Activated effector memory CD4-positive, alpha-beta T cell treated with anti-CD3 and anti-CD28 coated beads, Interleukin-2, amount 50 U/mL, for 16 hours (primary cell): ENCODE data around the gene SOD2.
A peak's percentile ranks its signal among the peaks of the same experiment; 100 is the strongest.
"Not testable (repeated sequence)": the region's sequence is repeated elsewhere in the genome, so short reads cannot be mapped to it uniquely, and the experiment has no call there.

Experiments
- DNase-seq: peaks from one replicate; pipeline ENCODE4 v3.0.0-alpha.2; 2020

Gene SOD2

DNA sequence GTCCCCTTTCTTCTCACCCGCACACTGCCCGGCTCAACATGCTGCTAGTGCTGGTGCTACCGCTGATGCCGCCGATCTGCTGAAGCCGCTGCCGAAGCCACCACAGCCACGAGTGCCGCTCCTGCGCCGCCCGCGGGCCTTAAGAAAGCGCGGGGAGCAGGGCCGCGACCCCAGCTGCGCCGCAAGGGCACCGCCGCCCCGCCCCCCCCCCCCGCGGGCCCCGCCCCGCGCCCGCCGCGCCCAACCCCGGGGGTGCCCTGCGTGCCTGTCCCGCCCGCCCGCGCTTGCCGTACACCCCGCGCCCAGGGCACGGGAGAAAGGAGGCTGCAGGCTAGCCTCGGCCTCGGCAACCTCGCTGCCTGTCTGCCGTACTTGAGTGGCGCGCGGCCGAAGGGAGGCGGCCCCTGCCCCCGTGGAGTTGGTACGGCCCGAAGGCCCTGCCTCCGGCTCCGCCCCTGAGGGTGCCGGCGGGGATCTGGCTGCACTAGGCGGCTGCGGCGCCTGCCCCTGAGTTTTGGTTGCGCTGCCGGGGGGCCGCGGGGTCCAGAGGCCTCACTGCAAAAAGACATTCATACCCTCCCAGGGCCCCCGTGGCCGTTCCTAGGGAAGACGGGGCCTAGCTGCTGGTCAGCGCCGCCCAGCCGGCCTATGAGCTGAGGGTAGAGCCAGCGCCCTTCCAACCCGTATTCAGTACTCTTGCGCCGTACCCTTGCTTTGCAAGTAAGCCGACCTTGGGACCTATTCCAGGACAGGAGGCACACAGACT, at the start of gene SOD2:
Gene SOD2, minus strand, starts transcription at position 114 of the 766 bp plus-strand sequence. Its CDS starts 74 bp downstream, at position 40.
- peak; percentile 94 for DNase-seq

DNA sequence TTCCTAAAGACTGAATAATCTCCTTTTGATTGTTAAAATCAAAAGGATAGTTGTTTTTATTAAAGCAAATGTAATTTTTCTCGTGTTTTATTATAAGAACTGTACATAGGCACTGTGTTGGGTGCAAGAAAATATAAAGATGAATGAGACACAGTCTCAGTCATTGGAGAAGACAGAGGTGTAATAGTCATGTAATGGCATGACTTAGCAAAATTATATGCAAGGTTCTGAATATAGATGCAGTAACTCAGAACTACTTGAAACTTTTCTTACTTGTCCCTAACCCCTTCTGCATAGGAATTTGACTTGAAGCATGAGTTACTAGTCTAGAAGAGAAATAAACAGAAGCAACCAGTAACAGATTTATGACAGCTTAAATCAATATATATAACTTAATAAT, 49.1 kb upstream of the SOD2 start:
- no peak for DNase-seq

GRCh38 chr6:159739341-159739740, 46.3 kb upstream of the SOD2 start:
- no peak for DNase-seq

GRCh38 chr6:159736908-159737307, 43.9 kb upstream of the SOD2 start:
- no peak for DNase-seq

GRCh38 chr6:159733395-159733794, 40.4 kb upstream of the SOD2 start:
- not testable (repeated sequence) for DNase-seq

GRCh38 chr6:159732550-159732949, 39.5 kb upstream of the SOD2 start:
- not testable (repeated sequence) for DNase-seq

DNA sequence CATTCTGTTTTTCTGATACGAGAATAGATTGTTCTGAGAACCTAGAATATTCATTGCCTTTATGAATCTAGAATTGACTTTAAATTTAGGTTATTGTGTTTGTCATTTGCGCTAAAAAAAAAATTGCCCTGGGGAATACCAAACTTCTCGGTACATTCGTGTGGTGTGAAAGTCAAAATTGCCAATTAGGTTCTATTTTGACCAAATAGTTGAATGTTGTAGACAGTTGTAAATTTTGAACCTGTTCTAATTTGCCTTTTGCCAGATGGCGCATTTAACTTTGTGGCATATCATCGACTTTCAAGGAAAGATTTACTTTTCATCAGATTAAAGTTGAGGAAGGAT, 37.3 kb upstream of the SOD2 start:
- no peak for DNase-seq

GRCh38 chr6:159729598-159730331, 36.7 kb upstream of the SOD2 start:
- no peak for DNase-seq

DNA sequence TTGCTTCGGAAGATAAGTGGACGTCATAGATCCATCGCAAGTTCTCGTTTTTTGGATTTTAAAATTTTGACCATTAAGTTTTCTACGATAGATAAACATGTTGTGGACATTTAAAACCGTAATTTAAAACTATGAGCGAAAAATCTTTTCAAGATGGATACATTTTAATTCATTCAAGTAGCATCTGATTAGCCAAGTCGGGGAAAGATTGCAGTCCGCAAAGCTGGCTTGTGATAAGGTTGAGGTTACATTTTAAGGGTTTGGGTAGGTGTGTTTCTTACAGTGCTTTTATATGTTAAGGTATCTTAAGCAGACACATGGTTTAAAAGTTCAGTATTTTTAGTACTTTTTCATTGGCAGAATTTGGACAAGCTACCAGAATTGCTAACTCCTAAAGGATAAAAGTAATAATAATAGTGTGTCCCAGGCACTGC, 35.5 kb upstream of the SOD2 start:
- DNase-seq, result no peak

GRCh38 chr6:159727717-159728445, 34.8 kb upstream of the SOD2 start:
- DNase-seq, result no peak

- DNase-seq, result peak; percentile 99
Measured at GRCh38 chr6:159726918-159727716, 34.1 kb upstream of the SOD2 start, which contains the start of gene WTAP. Gene WTAP (plus strand): TSS chr6:159727506. CDS start chr6:159736266, 8,760 bp downstream.

DNA sequence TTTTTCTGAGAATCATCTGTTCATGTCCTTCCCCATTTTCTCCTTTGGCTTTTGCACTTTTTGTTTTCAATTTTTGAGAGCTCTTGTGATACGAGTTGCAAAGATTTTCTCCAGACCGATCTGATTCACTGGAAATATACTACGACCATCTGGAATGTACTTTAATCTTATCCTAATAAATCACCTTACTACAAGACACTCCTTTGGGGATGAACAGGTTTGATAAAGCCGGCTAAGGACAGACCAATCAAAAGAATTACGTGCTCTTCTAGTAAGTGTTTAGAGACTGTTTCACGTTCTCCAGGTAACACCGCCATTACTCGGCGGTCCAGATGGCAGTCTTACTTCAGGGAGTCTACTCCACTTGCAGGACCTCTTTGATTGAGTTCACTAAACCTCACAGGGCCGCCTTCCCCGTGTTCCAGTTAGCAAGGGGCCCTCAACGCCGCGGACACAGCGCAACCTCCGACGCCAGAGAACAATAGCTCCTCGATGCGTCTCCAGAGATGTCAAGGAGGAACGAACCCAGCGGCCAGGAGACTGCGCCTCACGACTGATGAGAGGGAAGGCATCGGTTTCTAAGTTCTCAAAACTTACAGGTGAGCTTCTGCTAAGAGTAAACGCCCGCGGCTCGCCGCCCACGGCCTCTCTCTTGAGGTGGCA, 33.3 kb upstream of the SOD2 start:
- no peak for DNase-seq

DNA sequence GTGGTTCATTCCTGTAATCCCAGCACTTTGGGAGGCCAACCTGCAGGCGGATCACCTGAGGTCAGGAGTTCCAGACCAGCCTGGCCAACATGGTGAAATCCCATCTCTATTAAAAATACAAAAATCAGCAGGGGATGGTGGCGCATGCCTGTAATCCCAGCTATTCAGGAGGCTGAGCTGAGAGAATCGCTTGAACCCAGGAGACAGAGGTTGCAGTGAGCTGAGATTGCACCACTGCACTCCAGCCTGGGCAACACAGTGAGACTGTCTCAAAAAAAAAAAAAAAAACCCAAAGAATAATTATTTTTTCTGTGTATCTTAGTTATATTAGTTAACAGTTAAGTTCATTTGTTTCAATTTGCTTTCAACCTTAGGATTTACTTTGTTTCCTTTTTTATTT, 32.2 kb upstream of the SOD2 start:
- not testable (repeated sequence) for DNase-seq

GRCh38 chr6:159724778-159725177, 31.7 kb upstream of the SOD2 start:
- DNase-seq, result no peak

GRCh38 chr6:159723259-159723658, 30.2 kb upstream of the SOD2 start:
- no peak for DNase-seq

DNA sequence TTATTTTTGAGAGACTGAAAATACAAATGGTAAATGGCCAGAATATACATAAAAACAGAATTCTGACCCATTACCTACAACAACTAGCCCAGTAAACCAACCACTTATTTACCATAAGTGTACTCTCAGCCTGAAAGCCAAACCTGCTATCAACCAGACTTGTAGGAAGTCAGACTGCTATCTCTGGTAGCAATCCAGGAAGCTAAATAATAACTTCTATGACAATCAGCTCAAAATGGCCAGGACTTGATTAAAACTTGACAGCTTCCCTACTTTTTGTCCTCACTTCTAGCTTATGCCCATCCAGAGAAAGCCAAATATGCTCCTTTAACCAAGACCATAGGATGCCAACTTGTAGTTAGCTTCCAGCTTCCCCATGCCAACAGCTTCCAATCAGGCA, 29.6 kb upstream of the SOD2 start:
- DNase-seq, result no peak

- not testable (repeated sequence) for DNase-seq
Measured at GRCh38 chr6:159721981-159722380, 28.9 kb upstream of the SOD2 start.

DNA sequence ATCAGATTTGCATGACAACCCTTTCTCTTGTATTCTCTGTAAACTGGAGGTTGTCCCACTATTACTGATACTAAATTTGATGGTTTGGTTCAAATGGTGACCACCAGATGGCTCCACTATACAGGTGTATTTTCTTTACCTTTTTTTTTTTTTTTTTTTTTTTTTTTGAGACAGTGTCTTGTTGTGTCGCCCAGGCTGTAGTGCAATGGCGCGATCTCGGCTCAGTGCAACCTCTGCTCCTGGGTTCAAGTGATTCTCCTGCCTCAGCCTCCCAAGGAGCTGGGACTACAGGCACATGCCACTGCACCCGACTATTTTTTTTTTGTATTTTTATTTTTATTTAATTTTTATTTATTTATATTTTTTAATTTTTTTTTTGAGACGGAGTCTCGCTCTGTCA, 27.7 kb upstream of the SOD2 start:
- no peak for DNase-seq

DNA sequence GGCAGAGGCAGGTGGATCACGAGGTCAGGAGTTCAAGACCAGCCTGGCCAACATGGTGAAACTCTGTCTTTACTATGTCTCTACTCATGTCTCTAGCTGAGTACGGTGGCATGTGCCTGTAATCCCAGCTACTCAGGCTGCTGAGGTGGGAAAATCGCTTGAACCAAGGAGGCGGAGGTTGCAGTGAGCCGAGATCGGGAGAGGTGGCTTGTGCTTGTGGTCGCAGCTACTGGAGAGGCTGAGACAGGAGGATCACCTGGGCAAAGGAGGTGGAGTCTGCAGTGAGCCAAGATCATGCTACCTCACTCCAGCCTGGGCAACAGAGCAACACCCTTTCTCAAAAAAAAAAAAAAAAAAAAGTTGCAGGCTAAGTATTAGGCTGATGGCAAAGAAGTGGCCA, 26.2 kb upstream of the SOD2 start:
- no peak for DNase-seq

- no peak for DNase-seq
Measured at GRCh38 chr6:159718634-159719033, 25.6 kb upstream of the SOD2 start.

DNA sequence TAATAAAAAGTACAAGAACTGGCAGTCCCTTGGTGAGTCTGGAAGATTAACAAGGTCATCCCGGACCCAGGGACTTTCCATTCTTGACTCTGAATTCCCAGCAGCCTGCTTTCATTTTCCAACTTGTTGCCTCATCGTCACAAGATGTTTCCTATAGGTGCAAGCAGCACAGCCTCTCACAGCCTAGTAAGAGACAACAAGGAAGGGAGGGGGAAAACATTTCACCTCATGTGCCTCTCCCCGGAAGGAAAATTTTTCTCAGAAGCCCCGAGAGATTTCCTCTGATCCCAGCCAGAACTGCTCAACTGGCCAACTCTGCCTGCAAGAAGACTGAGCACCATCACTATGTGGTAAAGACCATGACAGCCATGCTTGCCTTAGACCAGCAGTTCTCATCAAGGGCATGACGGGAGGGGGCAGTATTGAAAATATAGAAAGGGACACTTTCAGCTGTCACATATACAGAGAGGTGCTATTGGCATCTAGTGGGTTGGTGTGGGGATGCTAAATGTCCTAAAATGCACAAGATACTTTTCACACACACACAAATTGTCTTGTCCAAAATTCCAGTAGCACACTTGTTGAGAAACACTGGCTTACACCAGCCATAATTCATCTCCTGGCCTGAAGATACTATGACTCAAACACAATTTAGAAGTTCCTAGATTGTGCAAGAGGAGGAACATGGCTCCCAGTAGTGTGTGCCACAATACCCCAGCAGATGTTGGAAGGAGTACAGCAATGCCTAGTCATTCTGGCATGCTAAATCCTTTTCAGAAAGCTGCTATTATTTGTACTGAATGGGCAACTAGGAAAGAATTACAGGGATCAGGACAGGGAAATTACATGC, 23.4 kb upstream of the SOD2 start:
- no peak for DNase-seq
